Inflammatory macrophage treated with lipopolysaccharide for 1 hour (primary cell): Measurements from ENCODE around the gene EPHB1.
"Not testable (repeated sequence)": the region's sequence is repeated elsewhere in the genome, so short reads cannot be mapped to it uniquely, and the experiment has no call there.

ENCODE experiments used
- DNase-seq, 2 donors: peaks; one replicate each; pipeline ENCODE4 v3.0.0-alpha.2; 2020 to 2022

EPHB1 gene

DNA sequence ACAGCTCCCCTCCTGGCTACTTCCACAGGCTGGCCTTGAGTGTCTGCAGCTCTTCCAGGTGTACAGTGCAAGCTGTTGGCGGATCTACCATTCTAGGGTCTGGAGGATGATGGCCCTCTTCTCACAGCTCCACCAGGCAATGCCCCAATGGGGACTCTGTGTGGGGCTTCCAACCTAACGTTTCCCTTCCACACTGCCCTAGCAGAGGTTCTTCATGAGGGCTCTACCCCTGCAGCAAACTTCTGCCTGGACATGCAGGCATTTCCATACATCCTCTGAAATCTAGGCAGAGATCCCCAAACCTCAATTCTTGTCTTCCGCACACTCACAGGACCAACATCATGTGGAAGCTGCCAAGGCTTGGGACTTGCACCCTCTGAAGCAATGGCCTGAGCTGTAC lies 438.4 kb downstream of the EPHB1 start:
- DNase-seq: not testable (repeated sequence)

DNA sequence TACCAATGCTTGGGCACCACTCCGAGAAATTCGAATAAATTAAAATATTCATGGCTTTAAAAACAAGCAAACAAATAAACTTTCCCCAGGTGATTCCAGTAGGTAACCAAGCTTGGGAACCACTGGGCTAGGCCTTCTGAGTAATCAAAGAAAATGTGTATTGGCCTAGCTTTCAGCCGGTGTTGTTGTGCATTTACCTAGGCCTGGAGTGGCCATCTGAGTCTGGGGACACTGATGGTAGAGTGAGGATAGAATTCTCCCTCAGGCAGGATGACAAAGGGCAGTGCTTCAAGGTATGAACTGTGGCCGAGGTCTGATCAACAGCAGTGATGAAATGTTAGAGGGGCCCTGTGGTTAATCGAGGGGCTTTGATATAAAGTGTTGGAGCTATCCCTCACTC lies 440.5 kb downstream of the EPHB1 start:
- DNase-seq: no peak

DNA sequence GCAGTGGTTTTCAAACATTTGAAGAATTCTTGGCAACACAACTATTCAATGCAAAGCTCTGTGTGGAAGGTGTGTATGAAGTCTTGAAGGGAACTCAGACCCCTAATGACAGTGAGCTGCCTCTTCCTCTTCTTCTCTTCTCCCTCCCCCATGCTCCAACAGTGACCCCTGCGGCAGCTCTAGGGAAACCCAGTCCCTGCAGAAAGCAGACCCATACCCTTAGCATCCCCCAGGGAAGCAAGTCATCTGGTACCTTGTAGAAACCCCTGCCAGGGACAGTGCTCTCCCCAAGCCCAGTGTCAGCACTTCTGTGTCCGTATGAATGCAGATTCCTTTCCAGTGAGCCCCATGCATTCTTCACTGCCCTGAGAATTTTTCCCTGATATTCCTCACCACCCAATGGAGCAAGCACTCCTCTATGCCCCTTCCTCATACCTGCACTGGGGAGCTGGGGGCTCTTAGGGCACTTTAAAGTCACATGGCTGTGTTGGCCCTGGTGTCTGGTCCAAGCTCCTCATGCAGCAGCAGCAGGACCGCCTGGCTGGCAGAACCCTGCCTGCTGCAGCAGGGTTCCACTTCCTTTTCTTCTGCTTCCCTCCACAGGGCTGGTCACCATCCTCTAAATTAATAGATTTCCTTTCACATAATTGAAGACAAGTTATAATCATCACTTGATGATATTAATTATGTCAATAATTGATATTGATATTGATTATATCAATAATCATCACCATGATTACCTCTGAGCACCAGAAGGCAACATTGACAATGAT lies 442.5 kb downstream of the EPHB1 start:
- DNase-seq: no peak

DNA sequence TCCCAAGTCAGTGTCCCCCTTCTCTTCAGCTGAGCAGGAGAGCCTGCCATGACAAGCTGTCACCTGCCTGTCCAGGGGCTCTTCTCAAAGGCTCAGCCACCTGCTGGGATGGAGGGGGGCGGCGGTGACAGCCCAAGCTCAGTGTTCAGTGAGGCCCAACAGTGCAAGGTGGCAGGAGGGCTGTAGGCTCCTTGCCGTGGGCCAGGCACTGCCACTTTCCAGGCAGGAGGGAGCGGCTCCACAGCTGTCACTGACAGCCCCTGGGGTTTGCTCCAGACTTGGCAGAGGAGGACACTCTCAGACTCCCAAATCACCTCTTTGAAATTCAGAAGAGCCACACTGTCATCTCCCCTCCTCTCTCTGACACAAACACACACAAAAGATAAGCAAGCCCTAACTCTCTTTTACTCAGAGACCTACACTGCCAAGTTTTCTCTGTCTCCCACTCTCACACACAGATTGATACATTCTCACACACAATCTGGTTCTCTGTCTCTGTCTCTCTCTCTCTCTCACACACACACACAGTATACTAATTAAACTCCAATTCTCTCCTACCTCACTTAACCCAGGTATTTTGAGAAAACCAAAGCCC lies 443.3 kb downstream of the EPHB1 start:
- no peak for DNase-seq

DNA sequence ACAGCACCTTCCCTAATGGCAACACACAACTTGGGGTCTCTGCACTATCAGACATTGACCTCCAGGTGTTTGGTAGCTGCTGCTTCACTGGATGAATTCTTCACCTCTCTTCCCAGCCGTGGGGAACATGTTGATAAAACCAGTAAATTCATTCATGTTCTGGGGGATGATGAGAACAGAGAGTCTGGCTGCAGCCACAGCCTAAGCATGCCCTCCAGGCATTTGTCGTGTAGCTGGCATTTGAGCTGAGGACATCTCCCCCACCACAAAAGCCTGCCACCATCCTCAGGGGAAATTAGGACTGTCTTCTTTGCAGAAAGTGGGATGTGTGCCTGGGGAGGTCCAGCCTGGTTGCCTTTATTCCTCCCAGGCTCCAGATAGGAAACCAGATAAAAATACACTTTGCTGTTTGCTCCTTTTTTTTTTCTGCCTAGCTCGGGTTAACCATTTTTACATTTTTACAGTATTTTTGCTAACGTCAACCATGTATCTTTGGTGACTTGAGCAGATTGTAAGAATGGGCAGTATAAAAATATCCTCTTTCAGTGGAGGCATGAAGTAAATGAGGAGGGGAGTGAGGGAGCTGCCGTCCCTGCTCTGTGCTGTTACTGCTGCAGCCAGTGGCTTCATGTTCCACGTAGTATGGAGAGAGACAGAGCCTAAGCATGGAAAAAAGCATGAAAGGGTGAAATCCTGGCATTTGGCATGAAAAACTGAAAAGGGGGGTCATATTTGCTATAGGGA lies 444.0 kb downstream of the EPHB1 start:
- DNase-seq: no peak

DNA sequence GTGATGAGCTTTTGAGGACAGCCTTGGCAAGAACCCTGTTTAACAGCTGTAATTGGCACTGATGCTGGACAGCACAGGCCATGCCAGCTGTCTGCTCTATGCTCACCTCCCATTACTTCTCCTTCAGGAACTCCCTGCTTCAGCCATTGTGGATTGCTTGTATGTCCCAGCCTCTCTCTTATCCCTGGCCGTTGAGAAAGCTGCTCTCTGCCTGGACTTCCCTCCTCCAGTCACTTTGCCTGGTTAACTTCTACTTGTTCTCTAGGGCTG lies 444.5 kb downstream of the EPHB1 start:
- DNase-seq: no peak

DNA sequence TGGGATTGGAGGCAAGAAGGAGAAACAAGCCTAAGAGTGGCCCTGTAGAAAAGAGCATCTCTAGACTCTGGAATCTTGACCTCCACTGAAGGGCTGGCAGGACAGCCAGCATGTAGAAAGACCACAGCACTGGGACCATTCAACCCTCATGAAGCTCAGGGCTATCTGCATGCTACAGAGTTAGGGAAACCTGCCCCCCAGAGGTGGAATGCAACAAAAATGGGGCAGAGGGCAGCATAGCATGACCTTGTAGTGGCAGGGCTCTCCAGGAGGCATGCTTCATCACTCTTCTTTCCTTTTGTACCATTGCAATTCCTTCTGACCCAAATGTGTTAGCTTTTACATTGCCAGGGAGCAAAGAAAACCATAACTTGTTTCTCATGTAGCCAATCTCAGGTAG lies 445.4 kb downstream of the EPHB1 start:
- DNase-seq: no peak

DNA sequence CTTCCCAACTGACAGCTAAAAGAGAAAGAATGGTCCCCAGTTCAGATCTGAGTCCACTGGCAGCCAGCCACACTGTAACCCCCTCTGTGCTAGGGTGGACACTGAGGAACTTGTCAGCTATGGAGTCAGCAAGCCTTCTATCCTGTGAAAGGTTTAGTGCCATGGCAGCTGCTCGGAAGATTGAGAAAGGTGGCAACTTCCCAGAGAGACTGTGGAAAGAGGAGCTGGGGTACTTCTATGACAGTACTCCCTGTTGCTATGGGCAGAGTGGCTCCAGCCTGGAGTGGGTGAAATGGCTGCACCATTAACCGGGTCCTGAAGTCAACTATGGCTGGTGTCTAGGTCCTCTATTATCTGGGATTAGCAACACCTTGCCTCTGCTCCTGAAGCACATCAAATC lies 447.2 kb downstream of the EPHB1 start:
- DNase-seq: no peak

DNA sequence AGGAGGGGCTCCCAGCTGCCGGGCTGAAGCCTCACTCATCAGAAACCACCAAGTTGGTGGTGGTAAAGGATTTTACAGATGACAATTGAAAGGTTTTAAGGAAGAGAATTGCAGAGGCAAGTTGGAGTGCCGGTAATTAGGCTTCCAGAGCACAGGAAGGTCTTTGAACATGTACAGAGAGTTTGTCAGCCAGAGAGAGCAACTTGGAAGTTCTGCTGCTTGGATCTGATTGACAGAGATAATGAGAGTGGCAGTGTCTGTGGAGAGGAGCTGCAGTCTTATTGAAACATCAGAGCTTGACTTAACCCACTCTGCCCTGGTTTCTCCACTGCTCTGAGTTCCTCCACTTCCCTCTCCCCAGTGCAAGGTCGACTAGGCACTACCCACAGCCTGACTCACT lies 448.6 kb downstream of the EPHB1 start:
- no peak for DNase-seq

DNA sequence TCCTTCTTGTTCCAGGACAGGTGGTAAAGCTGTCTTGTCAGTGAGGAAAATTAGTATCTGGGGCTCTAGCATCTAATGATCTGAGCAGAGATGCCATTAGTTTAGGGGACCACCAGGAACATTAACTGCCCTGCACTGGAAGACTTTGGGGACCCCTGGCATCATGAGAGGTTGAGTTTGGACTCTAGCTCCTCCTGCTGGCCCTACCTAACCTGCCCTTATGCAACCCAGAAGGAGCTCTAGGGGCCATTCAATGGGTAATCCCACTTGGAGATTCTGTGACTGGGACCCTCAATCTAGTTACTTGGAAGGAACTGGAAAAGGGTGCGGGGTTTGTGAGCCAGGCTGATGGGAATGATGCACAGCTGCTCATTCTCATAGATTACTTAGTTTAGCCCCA lies 451.0 kb downstream of the EPHB1 start:
- DNase-seq: no peak

DNA sequence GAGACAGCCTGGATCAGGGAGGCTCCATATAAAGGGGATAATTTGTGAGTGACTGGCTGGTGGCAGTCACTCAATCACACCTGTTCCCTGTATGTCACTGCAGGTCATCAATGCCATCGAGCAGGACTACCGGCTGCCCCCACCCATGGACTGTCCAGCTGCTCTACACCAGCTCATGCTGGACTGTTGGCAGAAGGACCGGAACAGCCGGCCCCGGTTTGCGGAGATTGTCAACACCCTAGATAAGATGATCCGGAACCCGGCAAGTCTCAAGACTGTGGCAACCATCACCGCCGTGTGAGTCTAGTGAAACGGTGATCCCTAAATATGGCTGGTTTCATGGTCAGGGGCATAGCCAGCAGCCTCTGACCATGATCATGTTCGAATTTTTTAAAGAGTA lies 453.2 kb downstream of the EPHB1 start:
- no peak for DNase-seq

DNA sequence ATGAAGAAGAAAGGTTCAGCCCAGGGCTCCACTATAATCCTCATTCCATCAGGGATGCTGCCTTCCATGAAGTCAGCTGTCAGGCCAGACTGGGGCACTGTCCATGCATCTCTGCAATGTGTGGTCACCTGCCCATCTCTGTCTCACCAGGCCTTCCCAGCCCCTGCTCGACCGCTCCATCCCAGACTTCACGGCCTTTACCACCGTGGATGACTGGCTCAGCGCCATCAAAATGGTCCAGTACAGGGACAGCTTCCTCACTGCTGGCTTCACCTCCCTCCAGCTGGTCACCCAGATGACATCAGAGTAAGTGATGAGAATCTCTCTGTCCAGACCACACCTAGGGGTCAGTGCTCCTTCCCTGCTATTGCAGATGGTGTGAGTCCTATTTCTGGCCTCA lies 454.1 kb downstream of the EPHB1 start:
- no peak for DNase-seq

DNA sequence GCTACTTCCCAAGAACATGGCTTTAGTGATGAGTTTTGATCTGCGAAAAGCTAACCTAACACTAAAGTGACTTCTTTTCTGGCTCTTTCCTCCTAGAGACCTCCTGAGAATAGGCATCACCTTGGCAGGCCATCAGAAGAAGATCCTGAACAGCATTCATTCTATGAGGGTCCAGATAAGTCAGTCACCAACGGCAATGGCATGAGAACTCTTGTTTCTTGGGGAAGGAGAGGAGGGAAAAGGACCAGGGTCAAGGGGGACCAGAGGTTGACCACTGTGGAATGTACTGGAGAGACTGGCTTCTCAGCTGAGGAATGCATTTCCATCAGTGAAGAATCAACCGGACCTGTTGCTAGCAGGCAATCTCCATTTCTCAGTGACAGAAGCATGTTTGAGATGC lies 463.9 kb downstream of the EPHB1 start:
- no peak for DNase-seq

DNA sequence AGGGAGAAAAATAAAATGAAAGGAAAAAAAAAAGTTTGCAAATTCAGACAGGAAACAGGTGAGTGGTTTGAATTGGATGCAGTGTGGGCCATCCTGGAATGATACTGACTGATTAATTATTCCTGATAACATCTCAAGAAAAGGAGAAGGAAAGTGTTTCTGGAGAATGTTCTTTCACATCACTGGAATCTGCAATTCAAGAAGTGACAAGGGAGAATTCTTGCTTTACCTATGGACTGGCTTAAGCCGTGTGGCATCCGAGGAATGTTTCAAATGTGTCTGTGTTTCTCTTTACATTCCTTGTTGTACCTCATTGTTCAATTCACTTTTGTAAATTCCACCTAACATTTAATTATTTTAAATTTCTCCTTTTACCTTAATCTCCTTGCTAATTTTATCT lies 465.0 kb downstream of the EPHB1 start:
- no peak for DNase-seq

DNA sequence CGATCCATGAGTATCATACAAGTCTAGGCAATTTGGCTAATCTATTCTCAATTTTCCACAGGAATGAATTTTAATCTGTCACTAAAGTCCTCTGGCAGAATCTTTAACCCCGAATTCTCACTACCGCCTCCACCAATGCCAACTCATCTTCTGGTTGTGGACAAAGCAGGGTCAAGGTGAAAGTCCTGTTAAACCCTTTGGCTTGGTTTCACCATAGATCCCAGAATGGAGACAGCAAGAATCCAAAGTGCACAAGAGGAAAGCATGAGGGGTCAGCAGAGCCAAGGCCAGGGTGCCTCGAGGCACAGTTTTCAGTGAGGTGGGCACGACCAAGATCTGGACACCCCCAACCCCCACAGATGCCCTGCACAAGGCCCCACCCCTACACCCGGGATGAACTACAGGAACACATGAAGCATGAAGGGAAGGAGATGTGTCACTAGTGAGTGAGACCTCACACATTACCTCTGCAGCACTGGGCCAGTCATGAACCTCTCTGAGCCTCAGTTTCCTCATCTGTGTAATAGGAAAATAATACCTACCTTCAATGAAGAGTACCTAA lies 466.2 kb downstream of the EPHB1 start:
- no peak for DNase-seq

DNA sequence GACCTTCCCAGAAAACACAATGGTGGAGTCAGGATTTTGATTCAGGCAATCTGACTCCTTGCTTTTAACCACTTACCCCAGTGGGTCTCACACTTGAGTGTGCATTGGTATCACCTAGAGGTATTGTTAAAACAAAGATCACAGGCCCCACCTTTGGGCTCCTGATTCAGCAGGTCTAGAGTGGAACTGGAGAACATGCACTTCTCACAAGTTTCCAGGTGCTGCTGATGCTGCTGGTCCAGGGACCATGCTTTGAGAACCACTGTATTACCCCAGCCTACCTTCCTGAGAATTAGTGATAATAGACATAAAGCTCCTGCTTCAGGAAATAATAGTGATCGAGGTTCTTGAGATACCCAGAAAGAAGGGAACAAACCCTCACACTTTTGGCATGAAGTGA lies 466.9 kb downstream of the EPHB1 start:
- no peak for DNase-seq

DNA sequence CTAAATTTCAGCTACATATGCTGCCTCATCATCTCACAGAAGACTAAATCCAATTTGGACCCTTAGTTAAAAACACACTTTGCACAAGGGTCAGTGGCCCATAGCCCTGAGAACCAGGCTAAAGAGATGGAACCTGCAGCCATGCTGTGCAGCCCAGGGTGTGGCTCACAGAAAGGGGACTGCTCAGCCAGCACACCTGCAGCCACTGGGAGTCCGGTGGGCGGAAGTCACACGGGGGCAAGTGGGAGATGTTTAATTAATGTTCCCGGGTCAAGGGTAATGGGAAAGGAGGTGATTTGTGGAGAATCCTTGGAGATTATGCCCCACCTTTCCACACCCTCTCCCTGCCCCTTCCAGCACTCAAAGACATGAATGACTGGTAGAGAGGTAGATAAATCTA lies 467.4 kb downstream of the EPHB1 start:
- DNase-seq: no peak

DNA sequence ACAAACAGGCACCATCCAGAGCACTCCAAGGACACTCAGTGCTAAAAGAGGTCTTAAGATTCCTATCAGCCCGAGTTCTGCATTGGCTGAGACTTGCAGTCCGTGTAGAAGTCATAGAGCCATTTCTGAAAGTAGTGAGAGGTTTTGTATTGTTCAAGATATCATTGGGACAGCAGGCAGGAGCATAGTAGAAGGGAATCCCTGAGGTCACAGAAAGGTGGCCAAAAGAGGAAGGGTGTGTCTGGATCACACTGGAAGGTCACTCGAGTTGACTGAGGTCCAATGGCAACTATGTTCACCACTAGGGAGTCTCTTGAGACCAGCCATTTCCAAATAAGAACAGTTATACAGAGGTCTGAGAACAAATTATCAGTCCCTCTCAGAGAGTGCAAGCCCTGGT lies 468.3 kb downstream of the EPHB1 start:
- DNase-seq: no peak

DNA sequence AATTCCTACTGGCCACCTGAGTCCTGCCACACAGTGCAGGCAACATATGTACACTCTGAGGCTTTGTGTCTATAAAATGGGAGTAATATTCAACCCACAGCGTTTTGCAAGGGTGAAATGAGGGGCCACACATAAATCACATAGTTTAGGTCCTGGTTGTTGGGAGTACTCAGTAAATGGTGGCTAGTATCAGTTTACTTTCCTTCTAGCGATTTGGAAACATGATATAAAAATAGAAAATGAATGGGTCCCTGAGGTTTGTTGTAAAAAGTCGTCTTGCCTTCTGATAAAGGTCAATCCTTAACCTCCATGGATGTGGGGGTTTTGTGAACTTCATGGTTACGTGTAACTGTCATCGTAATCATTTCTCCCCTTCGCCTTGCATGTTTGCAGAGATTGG lies 472.4 kb downstream of the EPHB1 start:
- no peak for DNase-seq

DNA sequence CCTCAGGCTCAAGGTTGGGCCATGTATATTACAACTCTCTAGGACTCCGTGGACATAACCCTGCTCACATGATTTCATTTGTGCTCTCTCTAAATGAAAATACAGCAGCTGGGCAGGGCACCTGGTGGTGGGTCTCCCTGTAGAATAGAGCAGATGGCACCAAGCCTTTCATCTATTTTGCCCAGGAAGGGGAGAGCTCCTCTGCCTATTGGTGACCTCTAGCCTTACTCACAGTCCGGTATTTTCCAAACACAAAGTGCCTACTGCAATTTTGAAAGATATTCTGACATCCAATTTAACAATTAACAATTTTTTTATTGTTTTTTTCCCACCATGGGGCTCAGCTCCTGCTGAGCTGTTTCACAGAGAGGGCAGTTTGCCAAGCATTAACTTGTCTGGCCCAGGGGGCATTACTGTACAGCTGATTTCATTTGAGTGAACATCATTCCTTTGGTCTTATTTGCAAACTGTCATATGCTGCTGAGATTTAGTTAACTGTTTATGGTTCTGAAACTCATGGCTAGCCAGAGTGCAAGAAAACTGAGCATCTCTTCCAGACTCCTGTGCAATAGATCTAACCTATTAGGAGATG lies 474.0 kb downstream of the EPHB1 start:
- no peak for DNase-seq

DNA sequence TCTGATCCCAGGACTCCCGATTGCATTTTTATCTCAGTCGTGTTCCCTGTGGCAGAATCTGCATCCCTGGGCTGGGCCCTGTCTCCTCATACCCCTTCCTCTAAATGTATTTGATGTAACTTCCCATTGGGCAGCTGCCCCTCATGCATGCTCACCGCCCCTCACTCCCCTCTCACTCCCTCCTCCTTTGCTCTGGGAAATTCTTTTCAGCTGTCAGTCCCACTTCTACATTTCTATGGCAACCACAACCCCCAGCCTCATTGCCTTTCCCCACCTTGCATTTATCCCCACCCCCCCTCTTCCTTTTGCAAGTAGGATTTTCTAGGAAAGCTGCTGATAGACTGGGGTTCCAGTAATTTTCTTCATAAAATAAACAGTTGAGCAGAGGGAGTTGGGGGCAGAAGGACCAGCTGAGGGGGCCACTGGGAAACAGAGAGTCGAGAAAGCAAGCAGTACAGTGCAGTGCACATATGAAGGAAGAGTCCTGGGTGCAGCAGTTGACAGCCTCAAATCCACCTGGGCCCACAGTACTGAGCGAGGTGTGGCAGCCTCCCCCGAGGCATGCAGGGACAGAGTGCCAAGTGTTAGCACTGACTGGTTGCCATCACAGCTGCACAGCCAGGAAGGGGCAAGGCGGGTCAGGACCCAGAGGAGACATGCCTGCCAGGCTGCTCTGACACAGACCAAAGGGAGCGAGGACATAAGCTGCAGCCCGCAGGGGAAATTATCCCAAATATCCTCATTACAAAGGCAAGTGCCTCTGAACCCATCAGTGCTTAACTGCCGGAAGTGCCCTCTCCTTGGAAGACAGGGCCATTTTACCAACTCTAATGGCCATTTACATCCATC lies 476.3 kb downstream of the EPHB1 start:
- DNase-seq: no peak

DNA sequence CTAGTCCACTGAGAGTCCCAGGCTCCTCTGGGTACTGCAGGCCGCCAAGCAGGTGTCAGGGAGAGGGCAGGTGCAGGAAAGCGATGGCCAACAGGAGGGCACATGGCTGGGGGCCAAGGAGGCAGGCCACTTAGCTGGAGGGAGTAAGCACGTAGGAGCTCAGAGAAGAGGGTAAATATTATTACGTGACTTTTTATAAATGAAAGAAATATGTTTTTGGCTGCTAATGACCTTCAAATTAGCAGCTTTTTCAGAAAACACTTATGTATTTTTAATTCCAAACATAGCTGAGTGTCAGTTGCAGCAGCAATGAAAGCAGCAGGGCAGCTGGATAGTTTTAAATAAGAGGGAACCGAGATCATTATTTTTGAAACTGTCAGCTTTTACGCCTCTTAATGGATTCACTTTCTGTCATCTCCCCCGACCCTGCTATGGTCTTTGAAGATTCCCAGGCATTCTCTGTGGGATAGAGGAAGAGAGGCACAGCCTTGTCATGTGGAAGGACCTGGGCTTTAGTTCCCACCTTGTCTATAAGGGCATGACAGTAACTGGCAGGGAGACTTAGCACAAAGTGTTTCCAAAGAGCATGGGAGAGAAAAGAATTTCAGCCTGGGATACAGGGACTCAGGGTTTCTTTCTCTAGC lies 477.1 kb downstream of the EPHB1 start:
- no peak for DNase-seq
